NCI-H524 treated with DMSO at 0.1 percent for 48 hours (cell line): ENCODE measurements around the gene CEP68.
A peak's percentile ranks its signal among the peaks of the same experiment; 100 is the strongest.
"Not testable (repeated sequence)": the region's sequence is repeated elsewhere in the genome, so short reads cannot be mapped to it uniquely, and the experiment has no call there.

Source experiments
- DNase-seq: peaks from one replicate; lab custom pipeline; 2025; lab: John Stamatoyannopoulos, UW

CEP68 gene

DNA sequence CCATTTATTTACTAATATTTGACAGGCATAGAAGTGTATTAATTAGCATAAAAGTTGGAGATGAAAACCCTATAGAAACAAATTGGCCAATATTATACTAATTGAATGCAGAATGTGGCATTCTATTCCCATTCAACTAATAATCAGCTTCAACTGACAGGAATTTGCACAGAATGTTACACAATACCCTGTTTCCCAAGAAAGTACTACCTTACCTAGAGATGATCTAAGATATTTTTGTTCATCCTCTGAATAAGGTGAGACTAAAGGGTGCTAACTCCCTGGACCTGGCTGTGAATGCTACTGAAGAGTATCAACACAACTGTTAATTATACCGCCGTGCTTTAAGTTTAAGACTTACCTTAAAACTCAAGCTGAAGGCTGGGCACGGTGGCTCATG is 28.9 kb downstream of the CEP68 start:
- no peak for DNase-seq

DNA sequence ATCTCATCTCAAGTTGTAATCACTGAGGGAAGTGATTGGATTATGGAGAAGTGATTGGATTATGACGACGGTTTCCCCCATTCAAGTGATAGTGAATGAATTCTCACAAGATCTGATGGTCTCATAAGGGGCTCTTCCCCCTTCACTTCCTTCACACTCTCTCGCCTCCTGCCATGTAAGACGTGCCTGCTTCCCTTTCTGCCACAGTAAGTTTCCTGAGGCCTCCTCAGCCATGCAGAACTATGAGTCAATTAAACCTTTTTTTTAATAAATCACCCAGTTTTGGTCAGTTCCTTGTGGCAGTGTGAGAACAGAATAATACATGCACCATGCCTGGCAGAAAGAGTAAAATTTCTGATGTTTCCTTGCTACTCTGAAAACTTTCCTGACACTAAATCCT is 36.6 kb downstream of the CEP68 start:
- no peak for DNase-seq

DNA sequence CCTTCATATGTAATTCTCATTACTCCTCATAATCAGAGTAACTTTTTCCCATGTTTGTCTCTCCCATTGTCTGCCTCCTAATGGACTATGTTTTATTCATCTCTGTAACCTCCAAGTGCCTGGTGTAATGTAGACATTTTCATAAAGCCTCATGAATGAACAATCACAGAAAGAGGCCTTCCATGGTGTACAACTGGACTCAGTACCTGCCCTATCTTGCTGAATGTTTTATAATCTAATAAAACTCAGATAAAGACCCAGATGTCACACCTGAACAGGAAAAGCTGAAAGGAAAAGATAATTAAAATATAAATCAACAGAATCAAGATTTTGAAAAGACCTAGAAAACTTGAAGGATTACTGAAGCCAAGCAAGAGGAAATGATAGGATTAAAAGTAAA is 37.0 kb downstream of the CEP68 start:
- DNase-seq: no peak

DNA sequence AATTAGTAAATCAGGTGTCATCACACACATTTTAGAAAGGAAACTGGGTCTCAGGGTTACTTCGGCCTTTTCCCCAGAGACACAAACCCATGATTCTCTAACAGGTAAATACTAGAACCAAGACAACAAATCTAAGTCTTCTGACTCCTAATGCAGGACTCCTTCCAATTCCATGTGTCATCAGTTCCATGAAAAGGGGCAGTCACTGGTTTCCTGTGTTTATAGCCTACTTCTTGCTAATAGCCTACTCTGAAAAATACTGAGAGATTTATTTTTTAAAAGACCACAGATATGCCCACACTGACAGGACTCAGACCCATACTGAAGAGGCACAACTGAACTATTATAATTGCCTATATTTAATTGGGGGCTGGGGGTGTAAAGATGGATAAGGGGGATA is 40.7 kb downstream of the CEP68 start:
- no peak for DNase-seq

DNA sequence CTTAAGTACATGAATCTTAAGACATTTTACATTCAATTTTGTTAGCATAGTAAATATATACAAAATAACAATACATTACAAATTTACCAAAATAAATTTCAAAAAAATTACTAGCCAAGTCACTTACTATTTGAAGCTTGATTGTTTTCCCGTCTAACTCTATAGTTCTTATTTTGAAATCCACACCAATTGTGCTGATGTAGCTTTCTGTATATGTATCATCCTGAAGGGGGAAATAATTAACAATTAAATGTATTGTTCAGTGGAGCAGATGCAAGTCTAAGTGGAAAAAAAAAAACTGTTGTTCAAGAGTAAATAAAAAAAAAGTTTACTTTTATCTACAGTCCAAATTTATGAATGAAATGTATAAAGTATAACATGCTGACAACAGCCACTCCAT is 41.6 kb downstream of the CEP68 start:
- DNase-seq: no peak

DNA sequence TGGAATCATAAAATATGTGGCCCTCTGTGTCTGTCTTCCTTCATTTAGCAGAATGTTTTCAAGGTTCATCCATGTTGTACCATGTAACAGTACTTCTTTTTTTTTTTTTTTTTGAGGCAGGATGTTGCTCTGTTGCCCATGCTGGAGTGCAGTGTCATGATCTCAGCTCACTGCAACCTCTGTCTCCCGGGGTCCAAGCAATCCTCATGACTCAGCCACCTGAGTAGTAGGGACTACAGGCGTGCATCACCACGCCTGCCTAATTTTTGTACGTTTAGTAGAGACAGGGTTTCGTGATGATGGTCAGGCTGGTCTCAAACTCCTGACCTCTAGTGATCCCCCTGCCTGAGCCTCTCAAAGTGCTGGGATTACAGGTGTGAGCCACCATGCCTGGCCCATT is 42.5 kb downstream of the CEP68 start:
- no peak for DNase-seq

DNA sequence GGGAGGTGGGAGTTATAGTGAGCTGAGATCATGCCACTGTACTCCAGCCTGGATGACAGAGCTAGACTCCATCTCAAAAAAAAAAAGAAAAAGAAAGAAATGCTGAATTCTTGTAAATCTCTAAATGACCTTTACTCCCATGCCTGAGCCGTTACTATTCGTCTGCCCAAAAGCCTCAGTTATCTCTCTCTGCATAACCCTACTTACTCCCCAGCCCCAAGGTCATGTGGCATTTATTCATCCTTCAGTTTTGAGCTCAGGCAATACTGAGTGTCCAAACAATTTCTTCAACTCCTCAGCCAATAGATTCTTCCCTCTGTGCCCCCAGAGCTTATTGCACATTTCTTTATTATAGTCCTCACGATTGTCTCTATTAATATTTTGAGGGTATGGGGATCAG is 44.9 kb downstream of the CEP68 start:
- DNase-seq: no peak

DNA sequence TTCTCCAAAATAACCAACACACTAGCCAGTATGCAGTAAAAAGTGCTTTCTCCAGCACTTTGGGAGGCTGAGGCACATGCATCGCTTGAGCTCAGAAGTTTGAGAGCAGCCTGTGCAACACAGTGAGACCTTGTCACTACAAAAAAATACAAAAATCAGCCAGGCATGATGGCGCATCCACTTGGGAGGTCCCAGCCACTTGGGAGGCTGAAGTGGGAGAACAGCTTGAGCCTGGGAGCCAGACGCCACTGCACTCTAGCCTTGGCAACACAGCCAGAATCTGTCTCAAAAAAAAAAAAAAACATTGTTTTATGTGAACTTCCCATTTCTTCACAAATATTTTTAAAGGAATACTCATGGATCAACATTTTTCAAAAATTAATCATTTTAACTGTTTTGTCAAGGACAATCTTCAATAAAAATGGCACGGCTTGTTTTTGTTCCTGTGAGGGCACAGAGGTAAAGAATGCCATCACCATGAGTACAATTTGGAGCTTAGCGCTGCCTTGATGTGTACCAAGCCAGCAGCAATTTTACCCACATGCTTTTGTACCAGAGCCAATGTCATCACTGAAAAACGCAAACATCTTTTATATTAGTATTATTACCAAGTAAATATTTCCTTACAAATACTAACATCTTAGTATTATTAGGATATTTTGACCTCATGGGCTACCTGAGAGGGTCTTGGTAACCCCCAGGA is 46.9 kb downstream of the CEP68 start:
- DNase-seq: no peak

DNA sequence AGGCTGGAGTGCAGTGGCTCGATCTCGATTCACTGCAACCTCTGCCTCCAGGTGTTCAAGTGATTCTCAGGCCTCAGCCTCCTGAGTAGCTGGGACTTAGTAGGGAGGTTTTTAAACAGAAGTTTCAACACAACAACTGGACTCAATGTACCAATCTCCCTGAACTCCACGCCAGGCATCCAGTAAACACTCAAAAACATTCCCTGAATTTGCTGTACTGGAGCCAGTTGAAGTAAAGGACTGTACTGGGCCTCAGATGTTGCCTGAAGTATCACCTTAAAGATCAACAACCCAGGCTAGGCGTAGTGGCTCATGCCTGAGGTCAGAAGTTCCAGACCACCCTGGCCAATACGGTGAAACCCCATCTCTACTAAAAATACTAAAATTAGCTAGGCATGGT is 51.3 kb downstream of the CEP68 start:
- no peak for DNase-seq

DNA sequence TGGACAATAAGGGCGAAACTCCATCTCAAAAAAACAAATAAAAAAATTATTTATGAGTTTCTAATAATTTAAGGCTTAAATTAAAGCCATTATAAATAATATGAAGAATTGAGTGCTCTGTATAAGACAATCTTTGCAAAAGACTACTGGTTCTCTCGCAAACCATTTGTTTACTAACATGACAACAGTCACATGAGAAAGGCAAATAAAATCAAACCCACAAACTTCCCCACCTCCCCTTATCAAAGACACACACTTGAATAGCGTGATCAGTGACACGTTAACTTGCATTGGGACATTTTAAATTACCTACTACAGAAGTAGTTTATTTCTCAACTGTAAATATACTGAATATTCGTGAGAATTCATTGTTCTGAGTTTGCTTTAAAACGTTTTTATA is 52.6 kb downstream of the CEP68 start:
- DNase-seq: no peak

DNA sequence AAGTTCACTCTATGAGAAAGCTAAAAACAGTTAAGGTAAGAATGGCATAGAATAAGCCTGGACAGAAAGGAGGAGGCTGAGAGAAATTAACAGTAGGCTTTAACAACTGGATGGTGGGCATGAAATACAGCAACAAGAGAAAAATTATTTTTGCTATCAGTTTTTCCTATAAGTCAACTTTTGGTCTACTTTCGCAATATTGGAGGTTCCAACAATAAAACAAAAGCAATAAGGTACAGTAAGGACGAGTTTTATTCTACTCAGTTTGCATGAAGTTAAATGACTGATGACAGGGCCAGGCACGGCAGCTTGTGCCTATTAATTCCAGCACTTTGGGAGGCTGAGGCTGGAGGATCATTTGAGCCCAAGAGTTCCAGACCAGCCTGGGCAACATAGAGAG is 56.4 kb downstream of the CEP68 start:
- DNase-seq: no peak

DNA sequence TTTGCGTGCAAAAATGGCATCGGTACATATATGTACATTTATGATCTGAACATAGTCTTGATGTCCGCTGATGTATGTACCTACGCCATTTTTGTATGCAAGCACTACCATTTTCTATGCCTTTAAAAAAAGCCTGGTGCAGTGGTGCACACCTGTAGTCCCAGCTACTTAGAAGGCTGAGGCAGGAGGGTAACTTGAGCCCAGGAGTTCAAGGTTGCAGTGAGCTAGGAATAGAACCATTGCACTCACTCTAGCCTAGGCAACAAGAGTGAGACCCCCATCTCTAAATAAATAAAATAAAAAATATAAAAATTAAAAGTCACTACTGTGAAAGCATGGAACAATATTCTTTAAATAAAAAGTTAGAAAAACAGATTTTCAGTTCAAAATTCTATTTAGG is 57.0 kb downstream of the CEP68 start:
- DNase-seq: no peak

DNA sequence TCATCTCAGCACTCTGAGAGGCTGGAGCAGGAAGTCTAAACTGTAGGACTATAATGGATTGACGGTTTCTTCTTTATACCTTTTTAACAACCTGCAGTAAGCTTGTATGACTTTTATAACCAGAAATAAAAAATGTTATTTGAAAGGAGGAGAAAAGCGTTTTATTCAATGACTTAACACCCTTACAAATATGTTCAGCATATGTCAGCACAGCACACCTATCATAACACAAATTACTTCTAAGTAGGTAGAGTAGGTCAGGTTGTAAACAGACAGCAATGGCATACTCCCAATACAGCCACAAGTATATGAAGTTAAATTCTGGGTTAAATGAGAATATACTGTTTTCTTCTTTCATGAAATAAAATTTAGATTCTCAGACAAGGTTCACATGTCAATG is 57.6 kb downstream of the CEP68 start:
- no peak for DNase-seq

DNA sequence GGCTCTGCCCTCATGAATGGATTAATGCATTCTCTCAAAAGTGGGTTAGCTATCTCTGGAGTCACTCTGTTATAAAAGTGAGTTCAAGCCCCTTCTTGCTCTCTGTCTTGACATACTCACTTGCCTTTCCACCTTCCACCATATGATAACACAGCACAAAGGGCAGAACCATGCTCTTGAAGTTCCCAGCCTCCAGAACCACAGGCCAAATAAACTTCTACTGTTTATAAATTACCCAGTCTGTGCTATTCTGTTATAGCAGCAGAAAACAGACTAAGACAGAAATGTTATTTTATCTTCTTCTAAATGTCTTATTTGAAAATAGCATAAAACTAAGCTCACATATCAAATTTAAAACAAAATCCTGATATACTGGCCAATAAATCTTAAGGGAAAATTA is 58.7 kb downstream of the CEP68 start:
- no peak for DNase-seq

DNA sequence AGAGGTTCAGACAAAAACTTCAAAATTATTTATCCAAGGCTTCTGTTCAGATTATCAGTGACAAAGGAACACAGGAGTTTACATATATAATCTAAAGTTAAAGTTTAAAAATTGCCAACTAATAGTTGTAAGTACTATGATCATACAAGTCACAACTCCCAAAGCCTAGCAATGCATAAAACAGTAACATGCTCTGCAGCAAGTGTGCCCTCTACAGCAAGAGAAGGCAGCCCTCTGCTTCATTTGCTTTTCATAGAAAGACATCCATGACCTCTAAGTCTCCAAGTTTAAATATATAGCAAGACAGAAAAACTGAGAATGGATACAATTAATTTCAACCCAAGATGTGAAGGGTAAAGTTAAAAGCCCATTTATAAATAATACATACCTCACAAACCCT is 60.4 kb downstream of the CEP68 start:
- no peak for DNase-seq

DNA sequence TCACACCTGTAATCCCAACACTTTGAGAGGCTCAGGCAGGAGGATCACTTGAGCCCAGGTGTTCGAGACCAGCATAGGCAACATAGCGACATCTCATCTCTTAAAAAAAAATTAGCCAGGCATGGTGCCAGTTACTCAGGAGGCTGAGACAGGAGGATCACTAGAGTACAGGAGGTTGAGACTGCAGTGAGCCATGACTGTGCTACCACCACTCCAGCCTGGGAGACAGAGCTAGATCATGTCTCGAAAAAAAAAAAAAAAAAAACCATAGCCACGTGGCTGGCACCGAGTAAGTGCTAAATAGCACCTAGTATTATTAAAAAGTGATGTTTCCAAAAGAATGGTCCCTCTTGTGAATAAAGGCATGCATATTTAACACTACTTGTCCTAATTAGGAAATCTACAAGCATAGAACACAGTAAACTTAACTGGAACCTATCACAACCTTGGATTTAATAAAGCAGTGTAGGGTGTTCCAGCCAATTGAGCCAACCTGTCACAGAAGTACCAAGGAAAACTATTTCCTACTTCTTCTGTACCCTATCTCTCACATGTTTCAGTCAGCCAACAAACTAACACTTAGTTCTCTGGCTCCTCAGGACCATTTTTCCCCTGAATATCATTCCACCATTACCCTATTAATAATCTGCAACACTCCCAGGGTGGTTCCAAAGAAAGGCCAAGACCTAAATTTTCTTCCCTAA is 64.9 kb downstream of the CEP68 start:
- DNase-seq: no peak

DNA sequence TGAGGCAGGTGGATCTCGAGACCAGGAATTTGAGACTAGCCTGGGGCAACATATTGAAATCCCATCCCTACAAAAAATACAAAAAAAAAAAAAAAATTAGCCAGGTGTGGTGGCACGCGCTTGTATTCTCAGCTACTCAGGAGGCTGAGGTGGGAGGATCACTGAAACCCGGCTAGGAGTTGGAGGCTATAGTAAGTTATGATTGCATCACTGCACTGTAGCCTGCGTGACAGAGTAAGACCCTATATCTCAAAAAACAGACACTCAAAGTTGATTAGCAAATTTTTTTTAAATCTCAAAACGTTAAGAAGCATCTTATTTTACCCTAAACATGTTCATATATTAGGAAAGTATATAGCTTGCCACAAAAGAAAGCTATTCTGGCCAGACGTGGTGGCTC is 66.1 kb downstream of the CEP68 start:
- DNase-seq: no peak

DNA sequence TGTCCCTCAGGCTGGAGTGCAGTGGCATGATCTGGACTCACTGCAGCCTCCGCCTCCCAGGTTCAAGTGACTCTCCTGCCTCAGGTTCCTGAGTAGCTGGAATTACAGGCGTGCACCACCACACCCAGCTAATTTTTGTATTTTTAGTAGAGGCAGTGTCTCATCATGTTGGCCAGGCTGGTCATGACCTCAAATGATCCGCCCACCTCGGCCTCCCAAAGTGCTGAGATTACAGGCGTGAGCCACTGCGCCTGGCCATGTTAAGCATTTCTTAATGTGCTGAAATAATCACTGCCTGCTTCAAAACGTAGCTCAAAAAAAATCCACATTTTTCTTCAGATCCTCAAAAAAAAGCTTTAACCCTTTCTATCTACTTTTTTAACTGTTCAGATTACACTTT is 69.2 kb downstream of the CEP68 start:
- DNase-seq: not testable (repeated sequence)

DNA sequence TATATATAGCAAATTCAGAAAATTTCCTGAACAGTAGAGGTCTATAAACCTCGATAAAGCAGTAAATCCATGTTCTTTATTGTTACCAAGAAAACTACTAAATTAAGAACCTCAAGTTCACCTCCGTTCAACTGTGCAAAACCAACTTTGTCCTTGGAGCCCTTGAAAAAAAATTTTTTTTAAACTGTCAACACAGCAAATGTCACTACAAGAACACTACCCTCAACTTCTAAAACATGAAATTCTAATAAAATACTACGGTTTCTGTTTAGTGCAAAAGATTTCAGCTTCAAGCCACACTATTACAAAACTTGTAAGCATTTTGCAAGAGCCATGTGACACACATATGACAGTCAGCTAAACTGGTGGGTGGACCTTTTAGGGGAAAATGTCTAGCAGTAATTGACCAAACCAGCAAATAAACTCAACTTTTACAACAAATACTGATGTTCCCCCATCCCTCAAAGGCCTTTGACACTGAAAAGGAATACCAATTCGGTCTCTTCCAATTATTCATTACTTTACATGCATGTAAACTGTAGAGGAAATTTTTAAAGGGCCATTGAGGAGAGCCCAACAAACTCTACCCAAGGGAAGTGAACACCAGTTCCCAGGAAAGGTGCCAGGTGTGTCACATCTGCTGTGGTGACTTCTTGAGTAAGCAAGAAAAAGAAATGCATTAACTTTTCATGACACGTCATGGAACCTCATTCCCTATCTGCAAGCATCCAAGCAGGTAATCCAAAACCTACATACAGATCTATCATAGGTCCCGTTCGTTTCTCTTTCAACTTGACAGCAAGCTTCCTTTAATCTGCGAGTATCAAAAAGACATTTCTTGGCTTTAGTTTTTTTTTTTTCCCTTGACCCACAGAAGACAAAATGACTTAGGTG is 72.3 kb downstream of the CEP68 start:
- no peak for DNase-seq

DNA sequence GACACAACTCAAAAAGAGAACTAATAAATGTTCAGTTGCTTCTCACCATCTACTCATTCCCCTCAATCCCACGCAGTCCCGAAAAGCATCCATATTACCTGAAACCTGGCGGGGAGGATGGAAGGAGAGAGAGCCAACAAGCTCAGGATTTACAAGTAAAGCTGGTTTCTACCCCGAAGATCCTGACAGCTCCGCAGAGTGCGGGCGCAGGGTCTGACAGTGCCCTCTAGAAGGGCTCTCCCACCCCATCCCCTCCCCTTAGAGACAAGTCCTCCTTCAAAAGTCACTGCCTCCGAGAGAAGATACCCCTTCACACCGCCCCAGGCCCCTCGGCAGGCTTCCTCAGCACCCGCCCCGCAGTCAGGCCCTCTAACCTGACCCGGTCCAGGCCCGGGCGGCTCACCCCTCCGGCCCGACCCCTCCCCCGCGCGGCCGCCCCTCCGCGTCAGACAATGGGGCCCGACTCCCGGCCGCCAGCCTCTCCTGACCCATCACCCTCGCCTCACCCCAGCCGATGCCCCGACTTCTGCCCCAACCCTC is 73.1 kb downstream of the CEP68 start:
- DNase-seq: no peak

DNA sequence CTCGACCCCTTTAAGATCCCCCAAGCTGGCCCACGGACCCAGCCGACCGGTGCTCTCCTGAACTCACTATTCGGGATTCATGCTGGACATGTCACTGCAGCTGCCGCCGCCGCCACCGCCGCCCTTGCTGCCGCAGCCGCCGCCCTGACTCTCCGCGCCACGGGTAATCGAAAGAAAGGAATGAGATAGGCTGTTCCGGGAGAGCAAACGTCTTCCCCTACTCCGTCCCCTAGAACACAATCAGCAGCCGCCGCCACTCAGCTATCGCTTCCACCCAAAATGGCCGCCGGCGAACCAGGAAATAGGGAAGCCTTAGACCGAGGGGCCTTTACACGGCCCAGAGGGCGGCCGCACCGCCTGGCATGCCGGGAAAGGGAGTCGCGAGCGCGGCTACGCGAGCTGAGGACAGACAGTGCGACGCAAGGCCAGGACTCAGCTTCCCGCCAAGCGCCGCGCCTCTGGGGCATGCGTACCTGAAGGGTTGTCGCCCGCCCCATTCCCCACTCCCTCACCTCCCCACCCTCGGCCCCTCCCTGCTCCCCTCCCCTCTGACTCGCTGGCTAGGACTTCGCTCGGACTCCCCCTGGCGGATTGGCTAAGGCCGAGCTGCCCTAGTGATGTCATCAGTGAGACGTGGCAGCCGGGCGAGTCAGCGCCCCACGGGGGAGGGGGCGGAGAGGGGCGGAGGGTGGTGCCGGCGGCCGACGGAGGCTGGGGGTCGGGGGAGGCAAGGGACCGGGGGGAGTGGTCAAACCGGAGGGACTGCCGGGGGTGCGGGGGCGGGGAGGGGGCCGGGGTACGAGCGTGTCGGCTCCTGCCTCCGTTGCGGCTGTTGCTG is 73.8 kb downstream of the CEP68 start, which contains the start of gene RAB1A:
RAB1A (minus strand) TSS at position 281 of the 838 bp plus-strand sequence; CDS start at position 90, 191 bp downstream.
- peak; percentile 90 for DNase-seq
